Spleen (tissue), 11 donors: ENCODE results near the gene SLC49A4. TPM values are rescaled to one million over a fixed set of nuclear protein-coding genes. Genes with fewer than 3 reads are reported as not detected.
A peak's percentile ranks its signal among the peaks of the same experiment; 100 is the strongest.

Source experiments
- DNase-seq: peaks from one replicate; pipeline ENCODE4 v3.0.0-alpha.2; 2020
- H3K27ac ChIP-seq, 8 donors: fragments of 200-600 bp; sonication (generic) in 7 of 8; 1 replicate in 4 of 8; 2 replicates in 4 of 8; pipeline versions ENCODE4 v1.5.0 to v1.8.0; 2016 to 2021; ENCODE audit warnings: inconsistent platforms in 4 of 8, mild to moderate bottlenecking in 4 of 8, moderate library complexity in 1 of 8
- H3K27me3 ChIP-seq, 7 donors: fragments of 200-600 bp; sonication (generic) in 6 of 7; replicated peaks in 1 of 7; 1 replicate in 4 of 7; 2 replicates in 3 of 7; pipeline versions ENCODE4 v1.5.0 to v1.8.0; 2016 to 2021; ENCODE audit warnings: inconsistent platforms in 3 of 7, mild to moderate bottlenecking in 1 of 7
- H3K36me3 ChIP-seq, 6 donors: fragments of 200-600 bp; sonication (generic) in 5 of 6; 1 replicate in 4 of 6; 2 replicates in 2 of 6; pipeline versions ENCODE4 v1.5.0 to v1.8.0; 2016 to 2021; ENCODE audit warnings: inconsistent platforms in 2 of 6
- H3K4me1 ChIP-seq, 6 donors: fragments of 200-600 bp; sonication (generic) in 5 of 6; 1 replicate in 3 of 6; 2 replicates in 3 of 6; pipeline versions ENCODE4 v1.5.0 to v1.8.0; 2016 to 2021; ENCODE audit warnings: inconsistent platforms in 3 of 6
- H3K4me3 ChIP-seq, 8 donors: fragments of 200-600 bp; sonication (generic) in 7 of 8; 1 replicate in 4 of 8; 2 replicates in 4 of 8; pipeline versions ENCODE4 v1.5.0 to v1.8.0; 2016 to 2021; ENCODE audit warnings: inconsistent platforms in 4 of 8, mild to moderate bottlenecking in 4 of 8, moderate library complexity in 2 of 8
- H3K9me3 ChIP-seq, 8 donors: fragments of 200-600 bp; sonication (generic) in 7 of 8; 1 replicate in 4 of 8; 2 replicates in 4 of 8; pipeline versions ENCODE4 v1.5.0 to v1.8.0; 2016 to 2021; ENCODE audit warnings: inconsistent platforms in 4 of 8
- CTCF ChIP-seq, 11 experiments: fragments of 200-600 bp in 7 of 11; fragments of 450-650 bp in 4 of 11; sonication (generic) in 4 of 11; IDR thresholded peaks in 8 of 11; conservative IDR thresholded peaks in 3 of 11; 1 replicate in 7 of 11; 2 replicates in 4 of 11; pipeline versions ENCODE4 v1.4.0 to v1.8.0; 2016 to 2021; ENCODE audit warnings: antibody characterized with exemption in 11 of 11, inconsistent platforms in 4 of 11, mild to moderate bottlenecking in 1 of 11
- POLR2A ChIP-seq, 3 donors: fragments of 450-650 bp; IDR thresholded peaks; one replicate each; pipeline ENCODE4 v1.5.1; 2017; ENCODE audit warnings: antibody characterized with exemption in 3 of 3, mild to moderate bottlenecking in 1 of 3
- POLR2AphosphoS5 ChIP-seq, 3 donors: sonication (generic); formaldehyde crosslinking; IDR thresholded peaks; one replicate each; pipeline ENCODE4 v1.5.1; 2017; ENCODE audit warnings: antibody characterized with exemption in 3 of 3
- WGBS, 5 donors: extraction: QIAGEN DNeasy Blood & Tissue Kit in 3 of 5; methylation state at CpG; one replicate each; pipeline versions ENCODE4 v1.1.5 to v1.1.7; 2013 to 2018; 5-methylcytosine and 5-hydroxymethylcytosine counted together
- intact Hi-C: fragments of 100-400 bp; cut with DNase I; formaldehyde crosslinking; loops from one replicate; pipeline ENCODE4 v1.15.0; 2023; ENCODE audit warnings: low total_unique reads
- polyA plus RNA-seq, 3 donors: library from polyadenylated mRNA; stranded (reverse); fragments of 200-250 nt; gene quantifications; one replicate each; pipeline ENCODE4 v1.2.1, GENCODE V29; 2013
- total RNA-seq, 7 donors: library from RNA; depleted of rRNA in 3 of 7; stranded (reverse); fragments of >200 nt in 3 of 7; fragmentation: NEBNext Ultra II Directional in 4 of 7; extraction: Animal tissue kit (Norgen Biotek cat#: 25700) in 4 of 7; gene quantifications; one replicate each; pipeline versions ENCODE4 v1.1.0 to v1.2.1, GENCODE V29; 2016 to 2021
- donor health status: healthy with polysubstance abuse.
- donor health status: DM: no; HTN: no; CAD: no; lungs with moderate emphysema.
- donor health status: DM: no; HTN: no; CAD: no.
- donor health status: Bipolar disorder and iron deficiency.
- donor health status: healthy.
- donor health status: DM: no; HTN: no; CAD: no.
- donor health status: DM: yes; HTN: yes; CAD: no.

The SLC49A4 gene
- total and polyA plus RNA-seq, 10 donors = 1.3 to 31.8 (median 14.5) TPM

GRCh38 chr3:122785231-122785630, 9.6 kb upstream of the SLC49A4 start:
- intact Hi-C loops = no loop called here
- H3K4me1 ChIP-seq = peaks cover 0 to 38% (median 19%) of the 10 kb centered on the region in 6 donors
- TF ChIP-seq POLR2A (IDR thresholded peaks at IDR 0.05) = no peak
- no peak overlapping the region for H3K4me3 ChIP-seq
- no peak for DNase-seq
- H3K36me3 ChIP-seq = peaks cover 0 to 37% (median 0%) of the 10 kb centered on the region in 6 donors
- H3K9me3 ChIP-seq = no peaks in the 10 kb centered on the region
- no peaks in the 10 kb centered on the region for H3K27me3 ChIP-seq
- 94 to 100% (median 96%) methylated on average over 1 of the region's 1 CpG for WGBS, 5 donors
- no peak overlapping the region for H3K27ac ChIP-seq

- no peak overlapping the region for H3K27ac ChIP-seq
- TF ChIP-seq POLR2AphosphoS5 (IDR thresholded peaks at IDR 0.05) (no peak), CTCF (IDR thresholded peaks at IDR 0.05 in 8 of 11, conservative IDR thresholded peaks at IDR 0.05 in 3 of 11) (no peak), POLR2A (IDR thresholded peaks at IDR 0.05) (no peak)
- 95 to 98% (median 97%) methylated on average over 1 of the region's 1 CpG for WGBS, 5 donors
These were observed 8.8 kb upstream of the SLC49A4 start for GRCh38 chr3:122786066-122786465.

GRCh38 chr3:122787872-122788271, 7.0 kb upstream of the SLC49A4 start:
- no peak for TF ChIP-seq POLR2AphosphoS5 (IDR thresholded peaks at IDR 0.05)
- WGBS, 5 donors = 79 to 87% (median 85%) methylated on average over 2 of the region's 2 CpGs
- H3K36me3 ChIP-seq = peaks cover 0 to 25% (median 0%) of the 10 kb centered on the region in 6 donors
- peak overlapping the region in 2 of 8 donors; percentile 26 to 28 for H3K27ac ChIP-seq
- intact Hi-C loops = no loop called here
- no peak for DNase-seq
- no peaks in the 10 kb centered on the region for H3K27me3 ChIP-seq
- peaks cover 4 to 65% (median 38%) of the 10 kb centered on the region in 6 donors for H3K4me1 ChIP-seq
- no peaks in the 10 kb centered on the region for H3K9me3 ChIP-seq
- no peak overlapping the region for H3K4me3 ChIP-seq

More at GRCh38 chr3:122786066-122786465, 8.8 kb upstream of the SLC49A4 start:
- Histone ChIP-seq H3K36me3 (peaks cover 0 to 37% (median 0%) of the 10 kb centered on the region in 6 donors), H3K4me3 (no peak overlapping the region), H3K4me1 (peaks cover 0 to 46% (median 23%) of the 10 kb centered on the region in 6 donors), H3K27me3 (no peaks in the 10 kb centered on the region), H3K9me3 (no peaks in the 10 kb centered on the region)
- DNase-seq = no peak
- intact Hi-C loops = no loop called here

- no peaks in the 10 kb centered on the region for H3K9me3 ChIP-seq
- H3K36me3 ChIP-seq = peaks cover 0 to 15% (median 0%) of the 10 kb centered on the region in 6 donors
- no peak for DNase-seq
- peak overlapping the region in 2 of 8 donors; percentile 9 to 100 for H3K27ac ChIP-seq
- H3K27me3 ChIP-seq = no peaks in the 10 kb centered on the region
- intact Hi-C loops = no loop called here
- H3K4me1 ChIP-seq = peaks cover 4 to 77% (median 47%) of the 10 kb centered on the region in 6 donors
- H3K4me3 ChIP-seq = no peak overlapping the region
- no peak for TF ChIP-seq CTCF (IDR thresholded peaks at IDR 0.05 in 8 of 11, conservative IDR thresholded peaks at IDR 0.05 in 3 of 11)
- TF ChIP-seq POLR2A (IDR thresholded peaks at IDR 0.05) = no peak
- TF ChIP-seq POLR2AphosphoS5 (IDR thresholded peaks at IDR 0.05) = no peak
- 87 to 92% (median 90%) methylated on average over 11 of the region's 11 CpGs for WGBS, 5 donors
These were observed 5.1 kb upstream of the SLC49A4 start for GRCh38 chr3:122789585-122790273.

- Histone ChIP-seq H3K9me3 (no peaks in the 10 kb centered on the region), H3K4me3 (peak within 1 kb of the TSS; percentile 67 to 78 (median 76)), H3K4me1 (peaks cover 12 to 85% (median 55%) of the 10 kb centered on the region in 6 donors), H3K36me3 (no peaks in the 10 kb centered on the region), H3K27me3 (no peaks in the 10 kb centered on the region), H3K27ac (peak within 1 kb of the TSS; percentile 89 to 100 (median 96))
- WGBS, 5 donors = 0 to 1% (median 0%) methylated on average over 32 to 46 of the region's 46 CpGs
- peak; percentile 92 to 94 (median 93) for TF ChIP-seq POLR2AphosphoS5 (IDR thresholded peaks at IDR 0.05)
- TF ChIP-seq CTCF (IDR thresholded peaks at IDR 0.05 in 8 of 11, conservative IDR thresholded peaks at IDR 0.05 in 3 of 11) = no peak
- TF ChIP-seq POLR2A (IDR thresholded peaks at IDR 0.05) = peak in 2 of 3 donors; percentile 10 to 68
- intact Hi-C loops = no loop called here
- DNase-seq = peak; percentile 98
These were observed 1.1 kb upstream of the SLC49A4 start, which contains the start of gene HSPBAP1 for GRCh38 chr3:122793568-122794416. TSS of gene HSPBAP1 (minus strand) at chr3:122793831. CDS start at chr3:122793680, 151 bp downstream.
